Fibroblast of pulmonary artery (primary cell): ENCODE results near the gene PITPNM2.

ENCODE experiments used
- DNase-seq: peaks from one replicate; pipeline ENCODE4 v3.0.0-alpha.2; 2010; ENCODE audit warnings: low read depth
- H3K4me3 ChIP-seq: replicated peaks from 2 replicates; pipeline ENCODE4 v1.5.1; 2011; ENCODE audit warnings: low read depth, mild to moderate bottlenecking, control low read depth, low read length, moderate library complexity
- TF ChIP-seq, protein P1 (sequence below): IDR thresholded peaks from 2 replicates; pipeline ENCODE4 v1.5.1; 2011; ENCODE audit warnings: mild to moderate bottlenecking, control low read depth, low read length, inconsistent platforms; ENCODE audit errors: missing control alignments

The PITPNM2 gene

DNA sequence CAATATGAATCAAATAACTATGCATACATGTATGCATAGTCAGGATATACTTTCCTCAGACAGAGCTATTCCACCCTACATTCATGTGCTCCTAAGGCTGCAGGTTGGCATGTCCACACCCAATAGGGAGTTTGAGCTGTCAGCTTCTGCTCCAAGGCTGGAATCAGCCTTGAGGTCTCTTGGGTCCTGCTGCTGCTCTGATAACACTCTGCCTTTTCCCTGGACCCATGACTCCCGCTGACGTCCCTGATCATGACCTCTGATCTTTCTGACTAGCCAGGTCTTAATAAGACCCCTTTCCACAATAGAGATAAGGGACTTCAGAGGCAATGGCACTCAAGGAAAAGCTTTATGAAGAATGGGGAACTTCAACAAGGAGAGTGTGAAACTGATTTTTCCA is 5.7 kb downstream of the PITPNM2 start:
- no peak for DNase-seq
- TF ChIP-seq, protein P1, sequence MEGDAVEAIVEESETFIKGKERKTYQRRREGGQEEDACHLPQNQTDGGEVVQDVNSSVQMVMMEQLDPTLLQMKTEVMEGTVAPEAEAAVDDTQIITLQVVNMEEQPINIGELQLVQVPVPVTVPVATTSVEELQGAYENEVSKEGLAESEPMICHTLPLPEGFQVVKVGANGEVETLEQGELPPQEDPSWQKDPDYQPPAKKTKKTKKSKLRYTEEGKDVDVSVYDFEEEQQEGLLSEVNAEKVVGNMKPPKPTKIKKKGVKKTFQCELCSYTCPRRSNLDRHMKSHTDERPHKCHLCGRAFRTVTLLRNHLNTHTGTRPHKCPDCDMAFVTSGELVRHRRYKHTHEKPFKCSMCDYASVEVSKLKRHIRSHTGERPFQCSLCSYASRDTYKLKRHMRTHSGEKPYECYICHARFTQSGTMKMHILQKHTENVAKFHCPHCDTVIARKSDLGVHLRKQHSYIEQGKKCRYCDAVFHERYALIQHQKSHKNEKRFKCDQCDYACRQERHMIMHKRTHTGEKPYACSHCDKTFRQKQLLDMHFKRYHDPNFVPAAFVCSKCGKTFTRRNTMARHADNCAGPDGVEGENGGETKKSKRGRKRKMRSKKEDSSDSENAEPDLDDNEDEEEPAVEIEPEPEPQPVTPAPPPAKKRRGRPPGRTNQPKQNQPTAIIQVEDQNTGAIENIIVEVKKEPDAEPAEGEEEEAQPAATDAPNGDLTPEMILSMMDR: no peak

DNA sequence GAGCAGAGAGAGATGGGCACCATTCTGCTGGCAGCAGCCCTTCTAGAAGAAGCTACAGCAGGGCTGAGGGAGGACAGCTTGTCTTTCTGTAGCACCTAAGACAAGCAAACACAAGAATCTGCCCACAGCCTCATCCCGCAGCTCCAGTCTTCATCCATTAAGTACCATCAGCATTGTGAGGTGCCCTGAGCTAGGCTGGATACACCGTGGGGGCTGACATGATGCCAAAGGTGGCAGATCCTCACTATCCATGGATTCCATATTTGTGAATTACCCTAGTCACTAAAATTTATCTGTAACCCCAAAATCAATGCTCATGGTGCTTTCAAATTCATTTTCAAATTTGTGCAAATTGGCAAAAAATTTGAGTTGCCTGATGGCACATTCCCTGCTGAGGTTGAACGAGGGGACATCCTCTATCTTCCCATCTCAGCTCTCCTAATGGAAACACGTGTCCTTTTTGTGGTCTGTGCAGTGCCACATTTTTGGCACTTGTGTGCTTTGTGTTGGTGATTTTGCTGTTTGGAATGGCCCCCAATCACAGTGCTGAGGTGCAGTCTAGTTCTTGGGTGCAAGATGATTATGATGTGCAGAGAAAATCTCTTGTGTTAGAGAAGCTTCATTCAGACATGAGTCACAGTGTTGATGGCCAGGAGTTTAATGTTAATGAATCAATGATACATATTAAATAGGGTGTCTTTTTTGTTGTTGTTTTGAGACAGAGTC is 7.0 kb downstream of the PITPNM2 start:
- TF ChIP-seq, protein P1: no peak
- H3K4me3 ChIP-seq: no peak overlapping the region
- no peak for DNase-seq

More for the DNA sequence above, 5.7 kb downstream of the PITPNM2 start:
- no peak overlapping the region for H3K4me3 ChIP-seq

DNA sequence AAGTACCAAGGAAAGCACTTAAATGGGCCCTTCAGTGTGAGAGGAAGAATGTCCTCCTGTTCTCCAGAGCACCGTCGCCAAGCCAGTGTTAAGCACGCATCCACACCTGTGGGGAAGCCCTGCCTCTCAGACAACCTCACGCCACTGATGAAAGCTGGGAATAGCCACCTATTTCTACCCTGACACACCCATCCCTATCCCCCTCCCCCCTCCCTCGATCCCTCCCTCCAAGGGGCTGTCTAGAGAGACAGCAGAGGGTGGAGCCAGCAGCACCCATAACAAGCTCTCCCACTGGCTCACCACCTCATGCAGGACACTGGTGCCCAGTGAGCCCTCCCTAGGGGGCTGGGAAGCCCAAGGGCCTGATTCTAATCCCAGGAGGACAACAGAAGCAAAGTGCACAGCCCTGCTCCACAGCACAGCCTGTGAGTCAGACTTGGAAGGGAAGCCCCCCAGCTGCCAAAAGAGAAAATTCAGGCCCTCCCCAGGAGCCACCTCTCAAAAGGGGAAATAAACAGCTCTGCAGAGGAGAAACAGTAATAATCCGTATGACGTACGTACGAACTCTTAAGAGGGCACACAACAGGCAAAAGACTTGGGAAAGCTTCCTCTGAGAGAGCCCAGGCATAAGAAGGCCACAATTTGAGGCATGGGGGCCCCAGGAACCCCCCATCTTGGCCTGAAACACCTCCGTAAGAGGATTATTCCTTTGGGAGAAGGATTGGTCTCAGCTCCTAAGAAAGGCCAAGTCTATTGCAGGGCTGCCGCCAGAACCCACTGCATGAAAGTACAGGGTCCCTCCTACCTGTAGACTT is 7.8 kb downstream of the PITPNM2 start:
- H3K4me3 ChIP-seq: no peak overlapping the region
- TF ChIP-seq, protein P1: no peak
- no peak for DNase-seq

DNA sequence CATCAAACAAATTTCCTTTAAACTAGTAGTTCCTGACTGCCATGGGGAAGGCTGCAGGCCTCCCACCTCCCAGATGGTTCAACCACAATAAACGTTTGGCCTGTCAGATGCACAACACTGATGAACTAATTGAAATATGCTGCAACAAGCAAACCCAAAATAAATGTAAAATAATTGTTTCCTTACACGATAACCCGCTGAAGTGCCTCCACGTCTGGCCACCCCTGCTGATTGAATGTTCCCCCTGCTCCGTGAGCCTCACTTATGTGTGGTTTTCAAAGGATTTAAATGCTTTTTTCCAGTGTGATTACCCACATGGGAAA is 8.4 kb downstream of the PITPNM2 start:
- H3K4me3 ChIP-seq: no peak overlapping the region
- no peak for DNase-seq
- TF ChIP-seq, protein P1: no peak

DNA sequence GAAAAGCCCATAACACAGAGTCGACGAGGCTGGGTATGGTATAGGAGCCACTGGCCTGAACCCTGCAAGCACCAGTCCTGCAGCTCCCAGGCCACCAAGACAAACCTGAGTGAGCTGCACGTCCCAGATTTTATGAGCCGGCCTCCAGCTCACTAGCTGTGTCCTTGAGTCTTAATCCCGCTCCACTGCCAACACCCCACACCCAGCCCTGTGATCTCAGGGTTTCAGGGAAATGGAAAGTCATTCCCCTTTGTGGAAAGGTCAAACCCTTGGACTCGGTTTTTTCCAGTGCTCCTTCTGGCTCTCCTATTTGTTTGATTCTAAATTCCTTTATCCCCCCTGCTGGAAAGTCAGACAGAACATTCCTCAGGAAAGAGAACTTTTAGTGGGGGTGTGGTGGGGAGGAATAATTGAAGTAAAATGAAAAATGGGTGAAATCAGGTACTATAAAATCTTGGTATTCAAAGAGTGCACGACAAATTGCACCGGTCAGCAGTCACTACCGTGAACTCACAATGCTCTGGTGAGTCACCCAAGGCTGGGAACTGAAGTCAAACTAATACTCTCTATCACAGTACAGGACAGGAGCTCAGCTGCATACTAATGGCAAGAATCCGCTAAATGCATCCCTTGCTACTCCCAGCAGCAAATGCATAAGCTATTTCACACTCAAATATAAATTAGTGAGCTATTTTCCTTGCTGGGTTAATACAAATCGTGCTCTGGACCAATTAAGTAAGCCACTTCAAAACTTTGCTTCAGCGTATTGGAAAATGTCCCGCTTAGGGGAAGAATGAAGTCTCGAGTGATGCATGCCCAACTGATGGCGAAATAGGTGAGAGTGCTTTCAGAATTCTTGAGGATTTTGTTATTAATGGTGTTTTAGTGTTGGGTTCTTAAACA is 9.0 kb downstream of the PITPNM2 start:
- H3K4me3 ChIP-seq: no peak overlapping the region
- TF ChIP-seq, protein P1: no peak
- DNase-seq: peak; percentile 74

DNA sequence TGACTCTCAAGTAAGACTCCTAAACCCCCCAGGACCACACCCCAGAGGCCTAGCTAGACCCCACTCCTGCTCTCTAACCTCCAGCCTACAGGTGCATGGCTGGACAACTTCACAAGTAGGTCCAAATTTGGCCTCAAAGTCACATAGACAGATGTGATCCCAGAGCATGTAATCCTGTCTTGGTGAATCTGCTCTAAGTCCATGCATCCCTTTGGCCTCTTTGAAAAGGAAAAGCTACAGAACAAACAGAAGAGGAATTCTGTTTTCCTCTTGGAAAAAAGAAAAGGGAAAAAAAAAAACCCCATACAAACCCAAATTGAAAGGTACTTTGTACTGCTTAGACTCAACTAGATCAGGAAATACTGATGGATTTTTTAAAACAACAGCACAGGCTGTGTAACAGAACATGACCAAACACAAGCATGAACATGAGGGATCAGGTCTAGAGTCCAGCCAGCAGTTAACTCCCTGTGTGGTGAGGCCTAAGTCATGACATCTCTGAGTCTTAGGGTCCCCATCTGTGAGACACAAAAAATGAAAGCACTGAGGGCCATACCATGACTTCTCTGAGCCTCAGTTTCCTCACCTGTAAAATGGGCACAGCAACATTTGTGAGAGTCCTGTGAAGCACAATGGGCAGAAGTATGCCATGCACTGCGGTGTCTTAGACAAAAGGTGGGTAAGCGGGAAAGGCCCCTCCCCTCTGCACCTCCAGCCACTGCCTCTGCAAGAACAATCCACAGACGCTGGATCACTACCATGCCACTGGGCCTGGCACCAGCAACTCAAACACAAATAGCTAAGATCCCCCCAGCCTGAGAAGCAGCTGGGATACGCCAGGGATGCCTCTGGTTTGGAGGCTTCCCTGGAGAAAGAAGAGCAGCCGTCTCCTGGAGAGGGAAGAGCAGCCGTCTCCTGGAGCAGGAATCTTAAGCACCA is 9.9 kb downstream of the PITPNM2 start:
- DNase-seq: no peak
- TF ChIP-seq, protein P1: no peak
- H3K4me3 ChIP-seq: no peak overlapping the region
